Astrocyte (in vitro differentiated cells and primary cell): ENCODE data around the gene POU5F1.
"Not testable (repeated sequence)": the region's sequence is repeated elsewhere in the genome, so short reads cannot be mapped to it uniquely, and the experiment has no call there.

Experiments
- CTCF ChIP-seq: IDR thresholded peaks from 2 replicates; pipeline ENCODE4 v1.5.1; 2011; ENCODE audit warnings: low read depth, mild to moderate bottlenecking, inconsistent platforms, low read length, moderate library complexity; ENCODE audit not compliant: insufficient read depth
- EZH2 ChIP-seq: IDR thresholded peaks from 2 replicates; pipeline ENCODE4 v1.6.1; 2012; ENCODE audit warnings: mild to moderate bottlenecking, low read length, inconsistent platforms; ENCODE audit not compliant: insufficient read depth

- TF ChIP-seq EZH2, CTCF: not testable (repeated sequence)
Observed at GRCh38 chr6:31183287-31183686, 12.8 kb upstream of the POU5F1 start.
